ENCODE results near the gene N4BP2. TPM values are rescaled to one million over a fixed set of nuclear protein-coding genes. Genes with fewer than 3 reads are reported as not detected.
A peak's percentile ranks its signal among the peaks of the same experiment; 100 is the strongest.

Gene N4BP2
- total RNA-seq, 6 experiments from 2014 or later = 4.2 to 8.0 (median 6.3) TPM

DNA sequence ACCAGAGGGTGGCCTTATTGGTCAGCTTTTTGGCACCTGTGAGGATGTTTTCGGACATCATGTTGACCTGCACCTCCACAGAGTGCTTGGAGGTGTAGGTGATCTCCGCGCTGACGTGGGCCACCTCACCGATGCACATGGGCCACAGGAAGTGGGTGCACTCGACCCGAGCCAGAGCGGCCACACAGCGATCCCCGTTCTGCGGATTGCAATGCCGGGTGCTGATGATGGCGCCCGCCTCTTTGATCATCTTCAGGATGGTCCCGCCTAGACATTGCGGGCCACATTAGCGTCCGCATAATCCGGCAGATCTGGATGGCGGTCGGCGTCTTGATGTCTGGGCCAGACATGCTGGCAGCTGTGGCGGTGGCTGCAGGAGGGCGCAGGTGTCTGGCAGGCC, 12.9 kb upstream of the N4BP2 start:
- ATAC-seq (no peak), DNase-seq (no peak)
- H3K4me1 ChIP-seq = peaks cover 0 to 18% (median 8%) of the 10 kb centered on the region in 4 donors
- TF ChIP-seq, protein P1, sequence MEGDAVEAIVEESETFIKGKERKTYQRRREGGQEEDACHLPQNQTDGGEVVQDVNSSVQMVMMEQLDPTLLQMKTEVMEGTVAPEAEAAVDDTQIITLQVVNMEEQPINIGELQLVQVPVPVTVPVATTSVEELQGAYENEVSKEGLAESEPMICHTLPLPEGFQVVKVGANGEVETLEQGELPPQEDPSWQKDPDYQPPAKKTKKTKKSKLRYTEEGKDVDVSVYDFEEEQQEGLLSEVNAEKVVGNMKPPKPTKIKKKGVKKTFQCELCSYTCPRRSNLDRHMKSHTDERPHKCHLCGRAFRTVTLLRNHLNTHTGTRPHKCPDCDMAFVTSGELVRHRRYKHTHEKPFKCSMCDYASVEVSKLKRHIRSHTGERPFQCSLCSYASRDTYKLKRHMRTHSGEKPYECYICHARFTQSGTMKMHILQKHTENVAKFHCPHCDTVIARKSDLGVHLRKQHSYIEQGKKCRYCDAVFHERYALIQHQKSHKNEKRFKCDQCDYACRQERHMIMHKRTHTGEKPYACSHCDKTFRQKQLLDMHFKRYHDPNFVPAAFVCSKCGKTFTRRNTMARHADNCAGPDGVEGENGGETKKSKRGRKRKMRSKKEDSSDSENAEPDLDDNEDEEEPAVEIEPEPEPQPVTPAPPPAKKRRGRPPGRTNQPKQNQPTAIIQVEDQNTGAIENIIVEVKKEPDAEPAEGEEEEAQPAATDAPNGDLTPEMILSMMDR (IDR thresholded peaks at IDR 0.05) = no peak
- no peak for TF ChIP-seq POLR2A (IDR thresholded peaks at IDR 0.05)
- intact Hi-C loops (cut with DNase I) = no loop called here
- H3K9me3 ChIP-seq = no peaks in the 10 kb centered on the region
- H3K27ac ChIP-seq = no peak overlapping the region
- H3K4me3 ChIP-seq = no peak overlapping the region
- H3K36me3 ChIP-seq = no peaks in the 10 kb centered on the region
- no peaks in the 10 kb centered on the region for H3K27me3 ChIP-seq
- 100% methylated on average over 5 of the region's 24 CpGs for WGBS (ENCODE audit: insufficient coverage, low coverage, low lambda C conversion rate, missing lambda C conversion rate)

DNA sequence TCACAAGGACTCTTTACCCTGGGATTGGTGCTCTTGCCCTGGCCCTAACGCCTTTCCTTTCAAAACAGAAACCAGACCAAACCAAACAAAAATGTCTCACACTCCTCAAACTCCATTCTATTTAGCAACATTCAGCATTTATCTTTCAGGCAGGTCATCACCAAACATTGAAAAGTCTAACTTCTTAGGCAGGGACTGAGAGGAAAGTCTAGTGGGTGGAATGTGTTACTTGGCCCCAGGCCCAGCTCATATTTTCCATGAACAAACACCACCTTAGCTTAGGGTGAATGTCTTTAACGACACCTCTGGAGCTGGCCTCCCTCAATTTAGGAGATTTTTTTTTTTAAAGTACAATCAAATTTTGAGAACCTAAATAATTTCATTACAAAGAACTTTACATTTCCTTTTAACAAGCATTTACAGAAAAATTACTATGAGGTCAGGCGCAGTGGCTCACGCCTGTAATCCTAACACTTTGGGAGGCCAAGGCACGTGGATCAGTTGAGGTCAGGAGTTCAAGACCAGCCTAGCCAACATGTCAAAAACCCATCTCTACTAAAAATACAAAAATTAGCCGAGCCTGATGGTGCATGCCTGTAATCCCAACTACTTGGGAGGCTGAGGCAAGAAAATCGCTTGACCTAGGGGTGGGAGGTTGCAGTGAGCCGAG, 10.2 kb upstream of the N4BP2 start:
- DNase-seq = peak; percentile 68 to 90 (median 76)
- H3K4me1 ChIP-seq = peaks cover 0 to 30% (median 13%) of the 10 kb centered on the region in 4 donors
- TF ChIP-seq, protein P1 (IDR thresholded peaks at IDR 0.05) = peak in 2 of 4 donors; percentile 9 to 35
- TF ChIP-seq POLR2A (IDR thresholded peaks at IDR 0.05) = no peak
- WGBS (ENCODE audit: insufficient coverage, low coverage, low lambda C conversion rate, missing lambda C conversion rate) = 37% methylated on average over 8 of the region's 8 CpGs
- ATAC-seq = peak; percentile 89 to 94 (median 92)
- H3K4me3 ChIP-seq = peak overlapping the region in 2 of 3 donors; percentile 22 to 26
- no peaks in the 10 kb centered on the region for H3K9me3 ChIP-seq
- intact Hi-C loops (cut with DNase I) = no loop called here
- no peaks in the 10 kb centered on the region for H3K36me3 ChIP-seq
- H3K27ac ChIP-seq = peak overlapping the region in 2 of 3 donors; percentile 70 to 87
- no peaks in the 10 kb centered on the region for H3K27me3 ChIP-seq

DNA sequence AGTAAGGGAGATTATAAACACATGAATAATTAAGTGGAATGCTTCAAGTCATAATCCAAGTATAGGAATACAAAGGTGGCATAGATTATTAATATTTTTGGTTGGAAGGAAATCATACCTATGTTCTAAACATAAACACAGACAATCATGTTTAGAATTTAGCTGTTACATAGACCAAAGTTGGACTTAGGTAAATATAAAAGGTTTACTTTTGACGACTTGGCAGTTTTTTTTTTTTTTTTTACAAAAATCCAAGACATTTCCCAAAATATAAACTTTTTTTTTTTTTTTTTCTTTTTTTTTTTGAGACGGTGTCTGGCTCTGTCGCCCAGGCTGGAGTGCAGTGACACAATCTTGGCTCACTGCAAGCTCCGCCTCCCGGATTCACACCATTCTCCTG, 3.5 kb upstream of the N4BP2 start:
- Histone ChIP-seq H3K27ac (no peak overlapping the region), H3K27me3 (no peaks in the 10 kb centered on the region), H3K9me3 (no peaks in the 10 kb centered on the region), H3K36me3 (no peaks in the 10 kb centered on the region), H3K4me3 (no peak overlapping the region), H3K4me1 (peaks cover 0 to 21% (median 5%) of the 10 kb centered on the region in 4 donors)
- no peak for DNase-seq
- WGBS (ENCODE audit: insufficient coverage, low coverage, low lambda C conversion rate, missing lambda C conversion rate) = 28% methylated on average over 2 of the region's 5 CpGs
- ATAC-seq = no peak
- intact Hi-C loops (cut with DNase I) = no loop called here
- no peak for TF ChIP-seq POLR2A (IDR thresholded peaks at IDR 0.05)
- TF ChIP-seq, protein P1 (IDR thresholded peaks at IDR 0.05) = no peak

GRCh38 chr4:40055511-40055862, 1.2 kb upstream of the N4BP2 start:
- Histone ChIP-seq H3K4me3 (peak overlapping the region; percentile 70 to 96 (median 88)), H3K27ac (peak overlapping the region; percentile 98 to 100 (median 99)), H3K27me3 (no peaks in the 10 kb centered on the region), H3K4me1 (peaks cover 0 to 26% (median 4%) of the 10 kb centered on the region in 4 donors), H3K36me3 (no peaks in the 10 kb centered on the region), H3K9me3 (no peaks in the 10 kb centered on the region)
- TF ChIP-seq, protein P1 (IDR thresholded peaks at IDR 0.05) = no peak
- TF ChIP-seq POLR2A (IDR thresholded peaks at IDR 0.05) = no peak
- 0% methylated on average over 5 of the region's 5 CpGs for WGBS (ENCODE audit: insufficient coverage, low coverage, low lambda C conversion rate, missing lambda C conversion rate)
- ATAC-seq (no peak), DNase-seq (no peak)
- intact Hi-C loops (cut with DNase I) = no loop called here
